Neural cell (in vitro differentiated cells): ENCODE data around the gene RGS7BP.

ENCODE experiments used
- EP300 ChIP-seq: fragments of 450-650 bp; conservative IDR thresholded peaks from 2 replicates; pipeline ENCODE4 v1.6.1; 2014; ENCODE audit warnings: antibody characterized with exemption, mild to moderate bottlenecking, moderate library complexity; ENCODE audit not compliant: poor library complexity, severe bottlenecking
- EZH2 ChIP-seq: fragments of 200-600, 300-800 bp; shearing (Covaris generic), sonication (generic); IDR thresholded peaks from 2 replicates; pipeline ENCODE4 v1.6.1; 2014; ENCODE audit warnings: antibody characterized with exemption, low read length, borderline replicate concordance, mild to moderate bottlenecking; ENCODE audit not compliant: insufficient read depth, poor library complexity, severe bottlenecking
- POLR2AphosphoS5 ChIP-seq: IDR thresholded peaks from 2 replicates; pipeline ENCODE4 v1.6.1; 2012
- RAD21 ChIP-seq: fragments of 450-650 bp; conservative IDR thresholded peaks from 2 replicates; pipeline ENCODE4 v1.6.1; 2014; ENCODE audit warnings: antibody characterized with exemption, mild to moderate bottlenecking, moderate library complexity
- TAF1 ChIP-seq: IDR thresholded peaks from 2 replicates; pipeline ENCODE4 v1.6.1; 2012; ENCODE audit warnings: low read depth
- TF ChIP-seq, protein P1 (sequence below): fragments of 450-650 bp; IDR thresholded peaks from 2 replicates; pipeline ENCODE4 v1.5.1; 2014; ENCODE audit warnings: antibody characterized with exemption, mild to moderate bottlenecking, moderate library complexity; ENCODE audit not compliant: poor library complexity, severe bottlenecking
- TF ChIP-seq, protein P2 (sequence below): IDR thresholded peaks from 2 replicates; pipeline ENCODE4 v1.6.1; 2012; ENCODE audit warnings: borderline replicate concordance

- TF ChIP-seq, protein P1, sequence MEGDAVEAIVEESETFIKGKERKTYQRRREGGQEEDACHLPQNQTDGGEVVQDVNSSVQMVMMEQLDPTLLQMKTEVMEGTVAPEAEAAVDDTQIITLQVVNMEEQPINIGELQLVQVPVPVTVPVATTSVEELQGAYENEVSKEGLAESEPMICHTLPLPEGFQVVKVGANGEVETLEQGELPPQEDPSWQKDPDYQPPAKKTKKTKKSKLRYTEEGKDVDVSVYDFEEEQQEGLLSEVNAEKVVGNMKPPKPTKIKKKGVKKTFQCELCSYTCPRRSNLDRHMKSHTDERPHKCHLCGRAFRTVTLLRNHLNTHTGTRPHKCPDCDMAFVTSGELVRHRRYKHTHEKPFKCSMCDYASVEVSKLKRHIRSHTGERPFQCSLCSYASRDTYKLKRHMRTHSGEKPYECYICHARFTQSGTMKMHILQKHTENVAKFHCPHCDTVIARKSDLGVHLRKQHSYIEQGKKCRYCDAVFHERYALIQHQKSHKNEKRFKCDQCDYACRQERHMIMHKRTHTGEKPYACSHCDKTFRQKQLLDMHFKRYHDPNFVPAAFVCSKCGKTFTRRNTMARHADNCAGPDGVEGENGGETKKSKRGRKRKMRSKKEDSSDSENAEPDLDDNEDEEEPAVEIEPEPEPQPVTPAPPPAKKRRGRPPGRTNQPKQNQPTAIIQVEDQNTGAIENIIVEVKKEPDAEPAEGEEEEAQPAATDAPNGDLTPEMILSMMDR = no peak
- TF ChIP-seq POLR2AphosphoS5 (no peak), TAF1 (no peak), EP300 (no peak), RAD21 (no peak), EZH2 (no peak)
- TF ChIP-seq, protein P2, sequence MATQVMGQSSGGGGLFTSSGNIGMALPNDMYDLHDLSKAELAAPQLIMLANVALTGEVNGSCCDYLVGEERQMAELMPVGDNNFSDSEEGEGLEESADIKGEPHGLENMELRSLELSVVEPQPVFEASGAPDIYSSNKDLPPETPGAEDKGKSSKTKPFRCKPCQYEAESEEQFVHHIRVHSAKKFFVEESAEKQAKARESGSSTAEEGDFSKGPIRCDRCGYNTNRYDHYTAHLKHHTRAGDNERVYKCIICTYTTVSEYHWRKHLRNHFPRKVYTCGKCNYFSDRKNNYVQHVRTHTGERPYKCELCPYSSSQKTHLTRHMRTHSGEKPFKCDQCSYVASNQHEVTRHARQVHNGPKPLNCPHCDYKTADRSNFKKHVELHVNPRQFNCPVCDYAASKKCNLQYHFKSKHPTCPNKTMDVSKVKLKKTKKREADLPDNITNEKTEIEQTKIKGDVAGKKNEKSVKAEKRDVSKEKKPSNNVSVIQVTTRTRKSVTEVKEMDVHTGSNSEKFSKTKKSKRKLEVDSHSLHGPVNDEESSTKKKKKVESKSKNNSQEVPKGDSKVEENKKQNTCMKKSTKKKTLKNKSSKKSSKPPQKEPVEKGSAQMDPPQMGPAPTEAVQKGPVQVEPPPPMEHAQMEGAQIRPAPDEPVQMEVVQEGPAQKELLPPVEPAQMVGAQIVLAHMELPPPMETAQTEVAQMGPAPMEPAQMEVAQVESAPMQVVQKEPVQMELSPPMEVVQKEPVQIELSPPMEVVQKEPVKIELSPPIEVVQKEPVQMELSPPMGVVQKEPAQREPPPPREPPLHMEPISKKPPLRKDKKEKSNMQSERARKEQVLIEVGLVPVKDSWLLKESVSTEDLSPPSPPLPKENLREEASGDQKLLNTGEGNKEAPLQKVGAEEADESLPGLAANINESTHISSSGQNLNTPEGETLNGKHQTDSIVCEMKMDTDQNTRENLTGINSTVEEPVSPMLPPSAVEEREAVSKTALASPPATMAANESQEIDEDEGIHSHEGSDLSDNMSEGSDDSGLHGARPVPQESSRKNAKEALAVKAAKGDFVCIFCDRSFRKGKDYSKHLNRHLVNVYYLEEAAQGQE = no peak
These were observed 48.0 kb upstream of the RGS7BP start for GRCh38 chr5:64457846-64458245.
